GM19025 (cell line): ENCODE data around the gene SLC25A25.
A peak's percentile ranks its signal among the peaks of the same experiment; 100 is the strongest.
"Not testable (repeated sequence)": the region's sequence is repeated elsewhere in the genome, so short reads cannot be mapped to it uniquely, and the experiment has no call there.

ENCODE experiments used
- ATAC-seq: cut with Tn5 transposase; IDR thresholded peaks from one replicate; pipeline ENCODE4 v1.9.1; 2021; ENCODE audit warnings: mild to moderate bottlenecking, low read depth, moderate library complexity; ENCODE audit not compliant: unreplicated experiment

Gene SLC25A25

GRCh38 chr9:128071475-128071874 is 3.4 kb downstream of the SLC25A25 start:
- ATAC-seq, result not testable (repeated sequence)

GRCh38 chr9:128072144-128073021 is 4.4 kb downstream of the SLC25A25 start:
- no peak for ATAC-seq

- ATAC-seq, result no peak
Observed at GRCh38 chr9:128073253-128073886, 5.3 kb downstream of the SLC25A25 start.

- no peak for ATAC-seq
Observed at GRCh38 chr9:128077847-128078503, 9.9 kb downstream of the SLC25A25 start.

GRCh38 chr9:128078504-128079434 is 10.7 kb downstream of the SLC25A25 start:
- ATAC-seq, result no peak

GRCh38 chr9:128080206-128080605 is 12.2 kb downstream of the SLC25A25 start:
- ATAC-seq, result no peak

GRCh38 chr9:128081056-128081455 is 13.0 kb downstream of the SLC25A25 start:
- ATAC-seq, result no peak

GRCh38 chr9:128082151-128082550 is 14.1 kb downstream of the SLC25A25 start:
- ATAC-seq, result no peak

GRCh38 chr9:128084746-128085145 is 16.7 kb downstream of the SLC25A25 start:
- no peak for ATAC-seq

GRCh38 chr9:128085943-128086342 is 17.9 kb downstream of the SLC25A25 start:
- ATAC-seq, result no peak

- no peak for ATAC-seq
Observed at GRCh38 chr9:128087262-128087661, 19.2 kb downstream of the SLC25A25 start.

- ATAC-seq, result no peak
Observed at GRCh38 chr9:128088253-128088945, 20.4 kb downstream of the SLC25A25 start.

- ATAC-seq, result no peak
Observed at GRCh38 chr9:128089299-128089698, 21.3 kb downstream of the SLC25A25 start.

GRCh38 chr9:128091144-128091543 is 23.1 kb downstream of the SLC25A25 start:
- ATAC-seq, result no peak

- no peak for ATAC-seq
Observed at GRCh38 chr9:128091571-128091970, 23.5 kb downstream of the SLC25A25 start.

- ATAC-seq, result no peak
Observed at GRCh38 chr9:128092199-128092977, 24.4 kb downstream of the SLC25A25 start.

GRCh38 chr9:128093011-128093410 is 25.0 kb downstream of the SLC25A25 start:
- ATAC-seq, result no peak

- peak; percentile 76 for ATAC-seq
Observed at GRCh38 chr9:128094166-128094949, 26.3 kb downstream of the SLC25A25 start.
